ENCODE data around the gene MEIS3.

Gene MEIS3

DNA sequence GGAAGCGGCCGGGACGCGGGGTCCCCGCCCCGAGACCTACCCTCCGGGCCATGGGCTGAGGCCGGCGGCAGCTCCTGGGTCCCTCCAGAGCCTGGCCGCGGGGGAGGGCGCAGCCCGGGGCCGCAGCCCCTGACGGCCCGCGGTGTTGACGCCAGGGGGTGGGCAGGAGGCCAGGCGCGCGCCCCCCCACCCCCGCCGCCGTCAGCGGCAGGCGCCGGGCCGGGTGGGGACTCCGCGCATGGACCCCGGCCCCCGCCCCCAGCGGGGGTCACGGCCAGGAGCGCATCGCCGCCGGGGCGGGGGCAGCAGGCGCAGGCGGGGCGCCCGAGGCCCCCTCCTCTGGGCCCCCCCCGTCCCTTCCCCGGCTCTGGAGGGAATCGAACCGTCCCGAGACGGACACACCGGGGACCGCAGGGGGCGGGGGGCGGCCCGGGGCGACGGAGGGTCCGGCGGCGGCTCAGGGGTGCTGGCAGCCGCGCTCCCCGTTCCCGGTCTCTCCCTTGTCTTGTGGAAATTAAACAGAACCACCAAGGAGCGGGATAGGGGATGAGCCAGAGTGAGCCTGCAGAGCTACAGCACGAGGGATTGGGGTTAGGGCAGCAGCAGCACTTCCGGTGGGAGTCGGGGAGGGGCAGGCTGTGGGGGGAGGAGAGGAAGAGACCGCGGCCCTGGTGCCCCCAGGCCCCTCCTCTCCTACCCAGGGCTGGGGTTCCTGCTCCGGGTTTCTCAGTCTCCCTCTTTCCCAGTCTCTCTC, at the start of gene MEIS3:
Gene MEIS3, minus strand, starts transcription at position 498 of the 754 bp plus-strand sequence. Its CDS starts 446 bp downstream, at position 52.
- DNase-seq (ENCODE audit: extremely low spot score, insufficient read length, low read depth) (no peak), FAIRE-seq (no peak)

- FAIRE-seq (no peak), DNase-seq (ENCODE audit: extremely low spot score, insufficient read length, low read depth) (no peak)
Measured at GRCh38 chr19:47467914-47468313, 48.6 kb upstream of the MEIS3 start.

- FAIRE-seq (no peak), DNase-seq (ENCODE audit: extremely low spot score, insufficient read length, low read depth) (no peak)
Measured at GRCh38 chr19:47465957-47466356, 46.6 kb upstream of the MEIS3 start.

DNA sequence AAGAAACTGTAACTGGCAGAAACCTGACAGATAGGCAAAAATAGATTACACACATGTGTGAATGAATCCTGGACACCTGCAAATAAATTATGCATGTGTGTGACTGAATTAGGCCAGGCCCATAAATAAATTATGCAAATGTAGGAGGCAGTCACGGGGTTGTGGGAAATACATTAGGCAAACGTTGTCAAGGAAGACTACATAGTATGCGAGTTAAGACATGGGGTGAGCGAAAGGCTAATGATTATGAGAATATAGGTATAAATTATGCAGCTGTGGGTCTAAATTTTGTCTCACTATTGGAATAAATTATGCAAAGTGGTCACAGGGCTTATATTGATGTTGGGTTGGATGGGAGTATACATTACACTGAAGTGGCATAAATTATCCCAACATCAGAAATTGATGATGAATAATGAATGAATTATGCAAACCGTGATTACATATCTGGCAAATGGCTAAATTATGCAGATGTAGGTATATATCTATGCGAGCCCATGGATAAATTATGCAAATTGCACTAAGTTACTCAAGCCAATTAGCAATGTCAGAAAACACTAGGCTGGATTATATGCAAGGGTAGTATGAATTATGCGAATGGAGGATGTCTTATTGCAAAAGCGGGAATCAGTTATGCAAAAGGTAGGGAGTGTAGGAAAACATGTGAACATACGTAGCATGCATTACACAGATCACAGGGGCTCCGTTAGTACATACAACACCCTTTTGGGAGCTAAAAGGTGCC, 45.5 kb upstream of the MEIS3 start:
- FAIRE-seq: no peak
- no peak for DNase-seq (ENCODE audit: extremely low spot score, insufficient read length, low read depth)

DNA sequence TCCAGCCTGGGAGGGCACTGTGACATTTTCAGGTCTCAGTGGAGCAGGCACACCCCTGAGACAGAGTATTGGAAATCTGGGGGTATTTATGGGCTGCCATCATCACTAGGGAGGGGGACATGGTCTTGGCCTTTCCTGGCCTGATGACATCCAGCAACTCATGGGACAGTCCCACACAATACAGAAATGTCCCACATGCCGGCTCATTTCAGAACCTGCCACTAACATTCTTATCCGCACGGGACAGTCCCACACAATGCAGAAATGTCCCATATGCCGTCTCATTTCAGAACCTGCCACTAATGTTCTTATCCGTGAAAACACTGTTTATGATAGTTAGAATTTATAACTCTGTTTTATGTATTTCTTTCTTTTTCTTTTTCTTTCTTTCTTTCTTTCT, 42.5 kb upstream of the MEIS3 start:
- no peak for DNase-seq (ENCODE audit: extremely low spot score, insufficient read length, low read depth)
- FAIRE-seq: no peak

DNA sequence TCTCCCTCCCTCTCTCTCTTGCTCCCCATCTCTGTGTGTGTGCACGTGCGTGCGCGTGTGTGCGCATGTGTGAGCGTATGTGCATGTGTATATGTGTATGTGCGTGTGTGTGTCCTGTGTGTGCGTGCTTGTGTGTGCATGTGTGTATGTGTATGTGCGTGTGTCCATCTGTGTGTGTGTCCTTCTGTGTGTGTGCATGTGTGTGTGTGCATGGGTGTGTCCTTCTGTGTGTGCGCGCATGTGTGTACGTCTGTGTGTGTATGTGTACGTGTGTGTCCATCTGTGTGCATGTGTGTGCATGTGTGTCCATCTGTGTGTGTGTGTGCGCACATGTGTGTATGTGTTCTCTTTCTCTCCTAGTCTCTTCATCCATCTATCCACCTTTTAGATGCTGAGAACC, 40.1 kb upstream of the MEIS3 start:
- DNase-seq (ENCODE audit: extremely low spot score, insufficient read length, low read depth) (no peak), FAIRE-seq (no peak)

DNA sequence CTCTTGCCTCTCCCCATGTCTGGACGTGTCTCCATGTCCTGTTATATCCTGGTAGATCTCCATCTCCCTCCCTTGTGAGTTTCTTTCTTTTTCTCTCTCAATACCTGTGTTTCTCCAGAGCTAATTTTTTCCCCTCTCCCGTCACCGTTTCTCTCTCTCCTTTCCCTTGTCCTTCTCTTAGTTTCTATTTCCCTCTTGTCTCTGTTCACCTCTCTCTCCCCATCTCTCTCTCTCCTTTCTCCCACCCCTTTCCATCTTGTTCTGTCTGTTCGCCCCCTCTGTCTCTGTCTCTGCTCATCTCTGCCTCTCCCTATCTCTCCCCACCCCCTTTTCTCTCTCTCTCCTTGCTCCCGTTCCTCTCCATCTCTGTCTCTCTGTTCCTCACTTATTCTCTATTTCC, 39.3 kb upstream of the MEIS3 start:
- FAIRE-seq (no peak), DNase-seq (ENCODE audit: extremely low spot score, insufficient read length, low read depth) (no peak)

- DNase-seq (ENCODE audit: extremely low spot score, insufficient read length, low read depth): no peak
- FAIRE-seq: no peak
Measured at GRCh38 chr19:47456721-47457474, 37.6 kb upstream of the MEIS3 start.

GRCh38 chr19:47450478-47450877, 31.2 kb upstream of the MEIS3 start:
- FAIRE-seq: no peak
- DNase-seq (ENCODE audit: extremely low spot score, insufficient read length, low read depth): no peak

- DNase-seq (ENCODE audit: extremely low spot score, insufficient read length, low read depth) (no peak), FAIRE-seq (no peak)
Measured at GRCh38 chr19:47448360-47448727, 29.0 kb upstream of the MEIS3 start.

DNA sequence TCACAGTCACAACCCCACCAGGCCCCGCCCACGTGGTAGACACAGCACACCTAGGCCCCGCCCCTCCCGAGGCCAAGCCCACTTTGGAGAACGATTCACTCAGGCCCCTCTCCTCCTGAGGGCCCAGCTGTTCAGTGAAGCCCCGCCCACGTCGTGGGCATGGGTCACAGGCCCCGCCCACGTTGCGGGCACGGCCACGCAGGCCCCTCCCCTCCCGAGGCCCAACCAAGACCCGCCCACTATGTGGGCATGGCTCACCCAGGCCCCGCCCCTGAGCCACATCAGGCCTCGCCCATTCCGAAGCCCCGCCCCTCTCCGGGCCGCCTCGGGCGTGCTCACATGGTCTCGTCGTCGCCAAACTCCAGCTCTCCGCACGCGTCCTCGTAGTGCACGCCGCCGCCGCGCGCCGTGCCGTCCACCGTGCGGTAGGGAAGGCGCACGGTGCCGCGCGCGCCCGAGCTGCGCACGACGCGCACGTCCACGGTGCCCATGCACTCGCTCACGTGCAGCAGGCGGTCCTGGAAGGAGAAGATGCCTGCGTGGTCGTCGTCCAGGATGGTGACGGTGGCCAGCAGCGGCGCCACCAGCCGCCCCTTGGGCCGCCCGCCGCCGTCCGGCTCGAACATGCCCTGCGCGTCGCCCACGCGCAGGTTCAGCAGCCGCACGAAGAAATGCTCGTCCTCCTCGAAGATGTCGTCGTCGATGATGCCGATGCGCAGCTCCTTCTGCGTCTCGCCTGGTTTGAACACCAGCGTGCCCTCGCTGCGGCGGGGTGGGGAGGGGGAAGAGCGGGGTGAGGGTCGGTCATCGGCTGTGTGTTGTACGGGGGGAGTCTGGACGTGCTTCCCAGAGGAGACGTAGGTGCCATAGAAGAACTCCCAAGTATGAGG, 28.4 kb upstream of the MEIS3 start:
- FAIRE-seq: peak; percentile 5
- DNase-seq (ENCODE audit: extremely low spot score, insufficient read length, low read depth): no peak

DNA sequence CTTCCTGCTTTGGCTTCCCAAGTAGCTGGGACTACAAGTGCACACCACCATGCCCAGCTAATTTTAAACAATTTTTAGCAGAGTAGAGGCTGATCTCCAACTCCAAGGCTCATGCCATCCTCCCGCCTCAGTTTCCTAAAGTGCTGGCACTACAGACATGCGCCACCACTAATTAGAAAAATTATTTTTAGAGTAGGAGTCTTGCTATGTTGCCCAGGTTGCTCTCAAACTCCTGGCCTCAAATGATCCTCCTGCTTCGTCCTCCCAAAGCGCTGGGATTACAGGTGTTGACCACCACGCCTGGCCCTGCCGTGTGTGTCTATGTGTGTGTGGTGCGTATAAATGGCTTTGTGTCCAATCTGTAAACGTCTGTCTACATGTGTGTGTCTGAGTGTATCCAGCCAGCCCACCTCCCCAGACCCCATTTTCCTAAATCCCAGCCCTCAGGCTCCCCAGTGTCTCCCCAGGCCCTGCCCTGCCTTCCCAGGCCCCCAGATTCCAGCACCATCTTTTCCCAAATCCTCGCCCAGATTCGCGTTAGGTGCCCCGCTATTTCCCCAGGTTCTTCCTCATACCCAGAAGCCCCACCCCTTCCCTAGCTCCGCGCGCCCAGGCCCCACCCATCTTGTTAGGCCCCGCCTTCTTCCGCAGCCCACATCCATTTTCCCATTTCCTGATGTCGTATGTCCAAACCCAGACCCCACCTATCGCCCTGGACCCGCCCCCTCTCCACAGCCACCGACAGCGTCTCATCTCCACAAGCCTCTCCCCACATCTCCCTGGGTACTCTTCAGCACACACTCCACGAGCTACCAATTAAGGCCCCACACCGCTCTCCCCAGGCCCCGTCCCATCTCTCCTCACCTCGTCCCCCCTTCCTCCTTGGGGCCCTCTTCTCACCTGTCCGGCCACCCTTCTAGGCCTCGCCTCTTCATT, 27.5 kb upstream of the MEIS3 start:
- FAIRE-seq (no peak), DNase-seq (ENCODE audit: extremely low spot score, insufficient read length, low read depth) (no peak)

GRCh38 chr19:47445937-47446402, 26.6 kb upstream of the MEIS3 start:
- FAIRE-seq: no peak
- no peak for DNase-seq (ENCODE audit: extremely low spot score, insufficient read length, low read depth)

DNA sequence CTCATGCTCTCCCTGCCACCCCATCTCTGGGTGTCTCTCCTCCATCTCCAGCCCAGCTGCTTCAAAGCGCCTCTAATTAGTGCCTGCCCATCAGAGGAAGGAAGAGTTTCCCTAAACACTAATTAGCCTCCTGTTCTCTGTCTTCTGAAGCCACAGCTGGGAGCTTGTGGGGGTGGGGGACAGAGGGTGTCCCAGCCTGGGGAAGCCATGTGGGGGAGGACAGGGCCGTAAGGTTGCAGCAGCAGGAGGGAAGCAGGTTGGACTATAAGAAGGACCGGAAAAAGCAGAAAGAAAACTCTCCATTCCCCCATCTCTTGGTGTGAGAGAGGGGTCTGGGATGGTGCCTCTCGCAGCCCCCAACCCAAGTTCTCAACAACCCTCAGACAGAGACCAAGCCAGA, 26.2 kb upstream of the MEIS3 start:
- FAIRE-seq (no peak), DNase-seq (ENCODE audit: extremely low spot score, insufficient read length, low read depth) (no peak)

GRCh38 chr19:47444388-47444821, 25.1 kb upstream of the MEIS3 start:
- FAIRE-seq: no peak
- DNase-seq (ENCODE audit: extremely low spot score, insufficient read length, low read depth): no peak

GRCh38 chr19:47443331-47443730, 24.0 kb upstream of the MEIS3 start:
- FAIRE-seq (no peak), DNase-seq (ENCODE audit: extremely low spot score, insufficient read length, low read depth) (no peak)

GRCh38 chr19:47438793-47439220, 19.5 kb upstream of the MEIS3 start:
- DNase-seq (ENCODE audit: extremely low spot score, insufficient read length, low read depth): no peak
- FAIRE-seq: no peak

DNA sequence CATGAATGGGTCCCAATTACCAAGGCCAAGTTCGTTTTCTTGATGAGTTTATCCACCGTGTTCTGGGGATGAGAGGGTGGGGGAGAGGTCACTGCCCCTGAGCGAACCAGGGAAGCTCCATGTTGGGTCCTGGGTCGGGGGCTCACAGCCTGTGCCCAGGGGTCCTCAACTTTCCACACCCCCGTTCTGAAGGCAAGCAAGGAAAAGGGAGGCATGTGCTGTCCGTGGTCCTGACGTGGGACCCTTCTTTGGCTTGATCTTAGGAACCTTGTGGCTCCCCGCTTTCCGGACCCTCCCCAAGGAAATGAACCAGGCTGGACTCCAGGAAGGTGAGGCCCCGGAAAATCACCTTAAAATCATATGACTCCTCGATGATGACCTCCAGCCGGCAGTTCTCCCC, 18.2 kb upstream of the MEIS3 start:
- FAIRE-seq: no peak

More for the DNA sequence above, 18.2 kb upstream of the MEIS3 start:
- no peak for DNase-seq (ENCODE audit: extremely low spot score, insufficient read length, low read depth)
